Measurements from ENCODE around the gene PRDM10.

- TF ChIP-seq POLR2A (IDR thresholded peaks at IDR 0.05; ENCODE audit: low read depth, low read length) = no peak
- TF ChIP-seq TAF1 (IDR thresholded peaks at IDR 0.05; ENCODE audit: low read depth, low read length) = no peak
- no peak for TF ChIP-seq POLR2AphosphoS5 (IDR thresholded peaks at IDR 0.05; ENCODE audit: low read depth, low read length)
- no peak for TF ChIP-seq SPI1 (IDR thresholded peaks at IDR 0.05; ENCODE audit: low read depth, low read length)
- TF ChIP-seq PAX5 (IDR thresholded peaks at IDR 0.05; ENCODE audit: insufficient read depth, low read length, severe bottlenecking) = no peak
These were observed 108.1 kb downstream of the PRDM10 start for GRCh38 chr11:129894278-129895125.
